Activated CD4-positive, alpha-beta T cell treated with anti-CD3 and anti-CD28 coated beads, Interleukin-2, amount 10 ng/mL, durations not matched to agents 7 days and 5 days (primary cell): ENCODE data around the gene KRT71. TPM values are rescaled to one million over a fixed set of nuclear protein-coding genes. Genes with fewer than 3 reads are reported as not detected.

Experiments used
- CTCF ChIA-PET: fragments of 350-600 bp; sonication (Branson Sonifier 250); formaldehyde crosslinking; loops from one replicate; lab custom pipeline; 2021; ENCODE audit warnings: antibody characterized with exemption; lab: Charles Lee
- POLR2A ChIA-PET: fragments of 350-600 bp; sonication (Branson Sonifier 250); formaldehyde crosslinking; loops from one replicate; lab custom pipeline; 2021; ENCODE audit warnings: antibody characterized with exemption; lab: Charles Lee
- DNase-seq: peaks from one replicate; pipeline ENCODE4 v3.0.0-alpha.2; 2020
- H3K27ac Mint-ChIP-seq: one replicate; pipeline ENCODE4 v1.8.0; 2021; ENCODE audit warnings: mild to moderate bottlenecking, moderate library complexity, mixed read lengths
- H3K27me3 Mint-ChIP-seq: one replicate; pipeline ENCODE4 v1.8.0; 2021; ENCODE audit warnings: mixed read lengths
- H3K36me3 Mint-ChIP-seq: one replicate; pipeline ENCODE4 v1.8.0; 2021; ENCODE audit warnings: low read depth, mixed read lengths
- H3K4me1 Mint-ChIP-seq: one replicate; pipeline ENCODE4 v1.8.0; 2021; ENCODE audit warnings: mixed read lengths
- H3K4me3 Mint-ChIP-seq: one replicate; pipeline ENCODE4 v1.8.0; 2021; ENCODE audit warnings: mild to moderate bottlenecking, moderate library complexity, mixed read lengths
- H3K9me3 Mint-ChIP-seq: one replicate; pipeline ENCODE4 v1.8.0; 2021; ENCODE audit warnings: mixed read lengths
- total RNA-seq, 2 experiments: library from RNA; stranded (reverse); gene quantifications; one replicate each; pipeline ENCODE4 v1.2.3, GENCODE V29; 2021

KRT71 gene
- total RNA-seq, 2 experiments from 2014 or later, result not detected

DNA sequence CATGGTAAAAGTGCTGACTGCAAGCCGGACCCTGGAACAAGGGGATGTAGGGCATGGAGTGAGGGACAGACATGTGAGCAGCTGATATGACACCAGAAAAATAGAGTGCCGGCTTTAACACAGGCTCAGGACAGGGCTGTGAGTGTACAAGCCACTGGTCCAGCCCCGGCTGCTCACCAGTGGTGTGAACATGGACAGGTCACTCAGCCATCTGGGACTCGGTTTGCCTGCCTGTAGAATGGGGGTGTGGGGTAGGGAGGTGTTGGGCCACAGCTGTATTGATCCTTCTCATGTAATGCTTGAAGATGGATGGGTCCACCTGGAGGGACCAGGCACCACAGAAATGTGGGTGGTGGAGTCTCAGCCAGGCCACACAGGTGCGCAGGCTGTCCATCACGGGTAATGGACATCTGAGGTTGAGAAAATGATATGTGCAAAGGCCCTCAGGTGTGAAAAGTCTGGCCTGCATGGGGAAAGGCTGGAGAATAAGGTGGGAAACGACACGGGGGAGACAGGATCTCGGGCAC lies 31.3 kb upstream of the KRT71 start:
- Mint-ChIP-seq H3K9me3 (no peaks in the 10 kb centered on the region), H3K36me3 (peaks cover 4% of the 10 kb centered on the region), H3K27me3 (no peaks in the 10 kb centered on the region), H3K27ac (peak overlapping the region; percentile 21), H3K4me1 (peaks cover 53% of the 10 kb centered on the region), H3K4me3 (no peak overlapping the region)
- CTCF ChIA-PET, result interaction anchor here (1.0 to 2.7 kb wide), 6 partner anchors 9 to 373 kb away, joined by 3 to 15 read pairs (median 4); no protein-coding TSS in a partner anchor
- DNase-seq, result no peak
- POLR2A ChIA-PET, result no interaction called here

DNA sequence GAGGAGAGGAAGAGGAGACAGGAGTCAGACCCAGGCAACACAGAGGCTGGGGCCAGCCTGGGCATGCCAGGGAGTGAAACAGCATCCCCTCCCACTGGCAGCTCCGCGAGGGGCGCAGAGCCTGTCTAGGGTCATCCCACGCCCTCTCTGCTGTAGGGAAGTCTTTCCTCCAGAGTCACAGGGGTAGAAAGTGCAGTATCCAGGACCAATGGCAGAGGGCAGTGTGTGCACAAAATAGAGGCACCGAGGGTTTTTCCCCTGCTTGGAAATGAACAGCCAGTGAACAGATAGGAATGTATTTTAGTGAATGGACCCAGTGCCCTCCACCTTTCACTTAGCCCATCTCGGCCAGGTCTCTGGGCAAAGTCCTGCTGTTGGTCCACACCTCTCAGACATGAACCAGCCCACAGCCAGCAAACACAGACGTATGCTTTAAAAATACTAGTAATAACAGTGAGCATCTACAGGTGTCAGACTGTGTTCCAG lies 30.1 kb upstream of the KRT71 start:
- peaks cover 53% of the 10 kb centered on the region for H3K4me1 Mint-ChIP-seq
- H3K27me3 Mint-ChIP-seq, result no peaks in the 10 kb centered on the region
- H3K9me3 Mint-ChIP-seq, result no peaks in the 10 kb centered on the region
- peak overlapping the region; percentile 62 for H3K27ac Mint-ChIP-seq
- H3K4me3 Mint-ChIP-seq, result no peak overlapping the region
- ChIA-PET POLR2A (no interaction called here), CTCF (interaction anchor here (1.0 to 2.7 kb wide), 6 partner anchors 10 to 374 kb away, joined by 3 to 15 read pairs (median 4); partner anchors contain the start of gene KRT71)
- peaks cover 4% of the 10 kb centered on the region for H3K36me3 Mint-ChIP-seq
- DNase-seq, result peak; percentile 76

DNA sequence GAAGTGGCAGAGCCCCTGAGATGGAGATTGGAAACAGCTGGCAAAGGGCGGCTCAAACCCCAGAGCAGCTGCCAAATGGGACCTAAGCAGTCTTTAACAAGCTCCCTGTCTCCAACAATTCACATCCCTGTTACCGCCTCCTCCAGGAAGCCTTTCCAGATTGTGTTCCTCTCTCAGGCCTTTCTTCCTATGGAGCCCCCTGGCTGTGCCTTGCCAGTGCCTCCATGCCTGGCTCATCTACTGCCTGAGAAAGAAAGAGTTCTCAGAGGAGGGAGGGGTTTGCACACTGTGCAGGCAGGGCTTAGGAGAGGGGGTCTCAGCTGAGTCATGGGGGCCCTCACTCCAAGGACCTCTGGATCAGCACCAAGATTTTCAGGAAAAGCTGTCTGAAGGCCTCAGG lies 29.5 kb upstream of the KRT71 start:
- Mint-ChIP-seq H3K4me1 (peaks cover 51% of the 10 kb centered on the region), H3K4me3 (no peak overlapping the region), H3K9me3 (no peaks in the 10 kb centered on the region), H3K27ac (no peak overlapping the region), H3K36me3 (peaks cover 4% of the 10 kb centered on the region), H3K27me3 (no peaks in the 10 kb centered on the region)
- POLR2A ChIA-PET, result no interaction called here
- CTCF ChIA-PET, result interaction anchor here (1.0 to 2.7 kb wide), 5 partner anchors 30 to 303 kb away, joined by 3 to 15 read pairs (median 4); partner anchors contain the start of gene KRT71
- DNase-seq, result no peak

DNA sequence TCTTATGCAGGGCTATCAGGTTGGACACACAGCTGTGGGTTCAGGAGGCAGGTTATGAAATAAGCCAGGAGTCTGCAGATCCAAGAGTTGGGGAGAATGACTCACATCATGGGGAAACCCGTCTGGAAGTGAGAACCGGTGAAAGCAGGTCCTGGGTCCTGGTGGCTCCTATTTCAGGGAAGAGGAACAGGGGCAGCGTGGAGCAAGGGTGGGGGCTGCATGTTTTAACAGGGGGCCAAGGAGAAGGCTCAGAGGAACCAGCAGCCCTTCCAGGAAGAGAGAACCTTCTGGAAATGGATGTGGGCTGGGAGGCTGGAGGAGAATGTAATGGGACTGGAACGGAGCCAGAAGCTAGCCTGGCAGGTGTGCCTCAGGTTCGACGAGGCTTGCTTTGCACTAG lies 28.5 kb upstream of the KRT71 start:
- H3K27me3 Mint-ChIP-seq, result no peaks in the 10 kb centered on the region
- no peak for DNase-seq
- H3K36me3 Mint-ChIP-seq, result no peaks in the 10 kb centered on the region
- ChIA-PET CTCF (interaction anchor here (1.0 to 2.7 kb wide), 5 partner anchors 289 to 304 kb away, joined by 3 to 15 read pairs (median 4); no protein-coding TSS in a partner anchor), POLR2A (no interaction called here)
- H3K27ac Mint-ChIP-seq, result no peak overlapping the region
- H3K9me3 Mint-ChIP-seq, result no peaks in the 10 kb centered on the region
- no peak overlapping the region for H3K4me3 Mint-ChIP-seq
- peaks cover 41% of the 10 kb centered on the region for H3K4me1 Mint-ChIP-seq

DNA sequence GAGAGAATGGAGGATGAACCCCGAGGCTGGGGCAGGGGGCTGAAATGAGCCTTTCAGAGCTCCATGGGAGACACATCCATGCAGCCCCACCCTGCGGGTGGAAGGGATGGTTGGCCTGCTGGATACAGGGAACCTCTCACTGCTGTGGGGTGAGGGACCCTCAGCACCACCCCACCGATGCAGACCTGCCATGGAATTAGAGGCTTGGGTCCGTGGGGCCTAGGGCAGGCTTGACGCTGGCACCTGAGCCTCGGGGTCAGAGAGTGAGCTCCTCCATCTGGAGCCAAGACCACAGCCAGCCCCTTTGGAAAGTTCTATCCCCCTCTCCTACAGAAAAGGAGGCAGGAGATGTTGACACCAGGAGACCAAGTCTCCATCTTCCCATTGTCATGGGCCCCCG lies 28.1 kb upstream of the KRT71 start:
- H3K27ac Mint-ChIP-seq, result no peak overlapping the region
- CTCF ChIA-PET, result interaction anchor here (1.0 to 2.2 kb wide), 4 partner anchors 289 to 299 kb away, joined by 3 to 9 read pairs (median 4); no protein-coding TSS in a partner anchor
- DNase-seq, result no peak

DNA sequence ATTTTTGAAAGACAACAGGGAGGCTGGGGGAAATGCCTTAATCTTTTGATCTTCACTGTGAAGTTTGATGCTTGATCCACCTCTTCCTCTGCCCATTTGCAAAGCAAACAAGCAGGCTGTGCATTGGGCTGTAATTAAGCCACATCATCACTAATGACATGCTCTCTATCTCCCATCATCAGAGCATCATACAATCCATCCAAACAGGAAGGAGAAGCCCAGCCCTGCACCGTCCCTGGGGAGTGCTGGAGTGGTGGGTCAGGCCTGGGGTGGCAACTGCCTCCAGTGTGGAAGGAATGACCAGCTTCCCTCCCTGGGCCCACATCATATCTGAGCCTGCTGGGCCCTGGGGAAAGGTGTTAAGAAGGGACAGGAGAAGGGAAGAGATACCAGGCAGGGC lies 27.6 kb upstream of the KRT71 start:
- POLR2A ChIA-PET, result no interaction called here
- CTCF ChIA-PET, result interaction anchor here (1.0 to 2.2 kb wide), 3 partner anchors 290 to 300 kb away, joined by 3 to 9 read pairs (median 3); no protein-coding TSS in a partner anchor
- H3K4me1 Mint-ChIP-seq, result peaks cover 31% of the 10 kb centered on the region

More for the DNA sequence above, 28.1 kb upstream of the KRT71 start:
- Mint-ChIP-seq H3K36me3 (no peaks in the 10 kb centered on the region), H3K9me3 (no peaks in the 10 kb centered on the region), H3K4me3 (no peak overlapping the region), H3K4me1 (peaks cover 37% of the 10 kb centered on the region), H3K27me3 (no peaks in the 10 kb centered on the region)
- POLR2A ChIA-PET, result no interaction called here

DNA sequence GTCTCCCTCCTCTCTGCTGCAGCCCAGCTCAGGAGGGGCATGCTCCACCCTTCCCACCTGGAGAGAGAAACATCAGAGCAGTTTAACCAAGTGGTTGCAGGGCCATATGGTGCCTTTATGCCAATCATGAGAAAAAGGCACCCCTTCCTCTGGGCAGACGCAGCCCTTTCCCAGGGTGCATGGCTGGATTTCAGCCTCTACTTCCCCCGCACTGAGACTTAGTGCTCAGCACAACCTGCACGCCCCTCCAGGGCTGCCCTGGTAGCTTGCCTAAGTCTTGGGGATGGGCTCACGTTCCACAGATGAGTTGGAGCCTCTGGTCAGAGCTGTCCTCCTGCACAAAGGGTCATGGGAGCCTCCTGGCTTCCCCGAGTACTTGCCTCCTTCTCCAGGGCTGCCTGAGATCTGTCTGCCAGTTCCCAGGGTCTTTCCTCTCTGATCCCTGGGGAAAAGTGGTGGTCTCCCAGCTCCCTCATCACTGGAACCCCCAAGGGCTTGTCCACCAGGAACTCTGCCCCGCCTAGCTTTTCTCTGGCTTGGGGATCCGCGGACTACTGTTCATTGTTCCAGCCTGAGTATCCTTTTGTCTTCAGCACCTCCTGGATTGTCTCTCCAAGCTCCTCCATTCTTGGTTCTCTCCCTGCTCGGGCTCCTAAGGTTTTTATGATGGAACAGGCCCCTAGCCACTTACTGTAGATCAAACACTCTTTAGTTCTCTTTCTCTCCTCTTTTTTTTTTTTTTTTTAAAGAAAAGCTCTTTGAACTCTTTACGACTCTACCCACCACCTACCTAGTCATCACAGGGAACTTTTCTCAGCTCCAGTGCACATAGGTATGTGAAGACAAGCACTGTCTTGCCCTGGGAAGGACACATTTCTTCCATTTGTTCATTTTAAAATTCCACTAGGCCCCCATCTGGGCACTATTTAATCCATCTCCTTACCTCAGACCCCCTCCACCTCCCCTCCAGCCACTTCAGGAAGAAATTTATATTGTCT lies 26.8 kb upstream of the KRT71 start:
- POLR2A ChIA-PET, result no interaction called here
- no peak overlapping the region for H3K4me3 Mint-ChIP-seq
- H3K9me3 Mint-ChIP-seq, result no peaks in the 10 kb centered on the region
- CTCF ChIA-PET, result interaction anchor here (1.2 to 2.2 kb wide), 2 partner anchors 291 to 300 kb away, joined by 3 to 9 read pairs; no protein-coding TSS in a partner anchor
- no peaks in the 10 kb centered on the region for H3K27me3 Mint-ChIP-seq
- peak overlapping the region; percentile 63 for H3K27ac Mint-ChIP-seq
- H3K36me3 Mint-ChIP-seq, result no peaks in the 10 kb centered on the region
- DNase-seq, result no peak
- peaks cover 24% of the 10 kb centered on the region for H3K4me1 Mint-ChIP-seq

More for the DNA sequence above, 27.6 kb upstream of the KRT71 start:
- no peaks in the 10 kb centered on the region for H3K9me3 Mint-ChIP-seq
- H3K27me3 Mint-ChIP-seq, result no peaks in the 10 kb centered on the region
- no peak overlapping the region for H3K4me3 Mint-ChIP-seq
- DNase-seq, result no peak
- no peaks in the 10 kb centered on the region for H3K36me3 Mint-ChIP-seq
- H3K27ac Mint-ChIP-seq, result no peak overlapping the region

DNA sequence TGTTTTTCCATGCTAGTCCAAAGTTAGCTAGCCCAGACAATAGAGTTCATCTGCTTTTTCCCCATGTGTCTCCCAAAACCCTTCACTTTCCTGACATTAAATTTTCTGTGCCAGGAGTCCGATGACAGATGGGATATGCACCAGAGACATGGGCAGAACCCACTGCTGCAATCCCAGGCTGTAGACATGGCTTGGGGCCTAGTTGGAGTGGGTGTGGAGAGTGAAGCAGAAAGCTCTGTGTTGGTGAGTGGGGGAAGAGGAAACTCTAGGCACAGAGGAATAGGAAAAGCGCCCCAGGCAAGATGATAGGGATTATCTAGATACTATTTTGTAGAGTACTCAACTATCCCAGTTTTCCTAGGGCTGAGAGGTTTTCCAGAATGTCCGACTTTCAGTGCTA lies 25.5 kb upstream of the KRT71 start:
- no peaks in the 10 kb centered on the region for H3K36me3 Mint-ChIP-seq
- H3K27me3 Mint-ChIP-seq, result no peaks in the 10 kb centered on the region
- H3K4me3 Mint-ChIP-seq, result no peak overlapping the region
- no peak for DNase-seq
- POLR2A ChIA-PET, result no interaction called here
- CTCF ChIA-PET, result interaction anchor here (0.9 kb wide), 1 partner anchor 291 kb away, joined by 4 read pairs; no protein-coding TSS in a partner anchor
- H3K27ac Mint-ChIP-seq, result no peak overlapping the region
- H3K9me3 Mint-ChIP-seq, result no peaks in the 10 kb centered on the region
- H3K4me1 Mint-ChIP-seq, result peaks cover 17% of the 10 kb centered on the region

DNA sequence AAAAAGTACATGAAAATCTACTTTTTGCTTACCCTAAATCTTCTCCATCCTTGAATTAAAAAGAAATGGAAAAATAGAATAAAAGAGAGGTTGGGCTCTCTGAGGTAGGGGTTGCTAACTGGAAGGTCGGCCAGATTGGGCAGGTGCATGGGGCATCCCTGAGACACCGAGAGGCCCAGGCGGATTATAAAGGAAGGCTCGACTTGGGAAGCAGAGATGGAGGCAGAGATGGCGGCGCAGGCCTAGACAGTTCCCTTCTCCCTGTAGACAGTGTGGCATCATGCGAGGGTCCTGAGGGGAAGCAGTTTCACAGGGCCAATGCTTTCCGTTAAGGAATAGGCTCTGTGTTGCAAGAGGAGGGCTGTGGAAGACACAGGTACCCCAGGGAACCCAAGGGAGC lies 24.4 kb upstream of the KRT71 start:
- H3K9me3 Mint-ChIP-seq, result no peaks in the 10 kb centered on the region
- H3K4me3 Mint-ChIP-seq, result no peak overlapping the region
- H3K27ac Mint-ChIP-seq, result no peak overlapping the region
- peaks cover 8% of the 10 kb centered on the region for H3K4me1 Mint-ChIP-seq
- ChIA-PET CTCF (interaction anchor here (0.7 kb wide), 1 partner anchor 488 kb away, joined by 4 read pairs; no protein-coding TSS in a partner anchor), POLR2A (no interaction called here)
- no peaks in the 10 kb centered on the region for H3K27me3 Mint-ChIP-seq
- DNase-seq, result no peak
- no peaks in the 10 kb centered on the region for H3K36me3 Mint-ChIP-seq

DNA sequence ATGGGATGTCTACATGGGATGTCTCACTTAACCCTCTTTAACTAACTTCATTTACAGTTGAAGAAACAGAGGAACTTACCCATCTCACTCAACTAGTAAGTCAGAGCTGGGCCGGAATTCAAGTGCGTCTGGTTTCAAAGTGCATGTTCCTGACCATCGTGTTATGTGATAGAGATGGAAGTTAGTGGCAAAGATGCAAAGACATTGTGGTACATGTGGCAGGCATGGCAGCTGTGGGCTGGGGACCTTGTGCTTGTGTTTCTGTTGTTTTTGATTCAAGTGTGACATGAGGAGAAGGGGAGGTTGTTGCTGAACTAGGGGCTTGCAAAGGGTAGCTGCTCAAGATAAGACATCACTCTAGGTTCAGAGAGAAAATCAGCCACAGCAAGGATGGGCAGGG lies 23.0 kb upstream of the KRT71 start:
- Mint-ChIP-seq H3K27me3 (peaks cover 2% of the 10 kb centered on the region), H3K4me1 (peaks cover 7% of the 10 kb centered on the region), H3K27ac (no peak overlapping the region), H3K36me3 (no peaks in the 10 kb centered on the region), H3K9me3 (no peaks in the 10 kb centered on the region), H3K4me3 (no peak overlapping the region)
- DNase-seq, result no peak
- CTCF ChIA-PET, result no interaction called here
- POLR2A ChIA-PET, result no interaction called here

DNA sequence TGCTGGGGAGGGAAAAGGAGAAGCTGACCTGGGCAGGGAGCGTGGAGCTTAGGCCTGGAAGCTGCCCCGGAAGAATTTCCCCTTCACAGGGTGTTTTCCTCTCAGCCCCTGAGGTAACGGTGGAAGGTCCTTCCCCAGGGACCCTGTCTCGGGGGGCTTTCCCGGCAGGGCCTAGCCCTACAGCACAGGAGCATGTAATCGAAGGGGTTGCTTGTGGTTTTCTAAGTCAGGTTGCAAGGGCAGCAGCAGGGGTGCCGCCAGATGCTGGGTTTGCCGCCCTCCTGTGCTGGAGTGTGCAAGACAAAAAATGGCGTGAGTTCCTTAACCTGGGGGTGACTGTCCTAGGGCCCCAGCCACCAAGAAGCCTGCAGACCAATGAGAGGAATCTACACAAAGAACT lies 22.3 kb upstream of the KRT71 start:
- Mint-ChIP-seq H3K9me3 (no peaks in the 10 kb centered on the region), H3K27ac (no peak overlapping the region), H3K36me3 (no peaks in the 10 kb centered on the region), H3K4me1 (peaks cover 2% of the 10 kb centered on the region), H3K4me3 (no peak overlapping the region), H3K27me3 (peaks cover 2% of the 10 kb centered on the region)
- ChIA-PET CTCF (interaction anchor here (1.0 kb wide), 1 partner anchor 11 kb away, joined by 3 read pairs; no protein-coding TSS in a partner anchor), POLR2A (interaction anchor here (0.6 kb wide), 1 partner anchor 311 kb away, joined by 4 read pairs; no protein-coding TSS in a partner anchor)
- DNase-seq, result no peak

DNA sequence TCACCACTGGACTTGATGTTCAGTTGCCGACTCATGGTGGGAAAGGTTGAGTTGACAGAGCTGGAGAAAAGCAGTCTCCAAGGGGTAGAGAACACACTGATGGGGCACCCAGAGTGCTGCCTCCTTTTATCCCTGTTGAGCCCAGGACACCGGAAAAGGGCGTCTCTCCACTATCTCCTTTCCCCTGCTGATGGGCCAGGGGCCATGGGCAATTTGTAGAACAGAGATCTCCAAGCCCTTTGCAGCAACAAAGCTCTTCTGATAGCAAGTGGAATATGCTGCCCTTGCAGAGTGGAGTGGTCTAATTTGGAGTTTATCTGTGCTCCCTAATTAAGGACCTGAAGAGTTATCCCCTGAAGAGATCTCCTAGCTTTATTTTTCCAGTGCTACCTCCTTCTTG lies 20.8 kb upstream of the KRT71 start, which contains the start of gene KRT74:
TSS of gene KRT74 (minus strand) at position 101 of the 400 bp plus-strand sequence. CDS start at position 35, 66 bp downstream.
- peaks cover 2% of the 10 kb centered on the region for H3K27me3 Mint-ChIP-seq
- POLR2A ChIA-PET, result no interaction called here
- H3K4me3 Mint-ChIP-seq, result no peak within 1 kb of the TSS
- H3K9me3 Mint-ChIP-seq, result no peaks in the 10 kb centered on the region
- DNase-seq, result no peak
- no peak within 1 kb of the TSS for H3K27ac Mint-ChIP-seq
- no peaks in the 10 kb centered on the region for H3K36me3 Mint-ChIP-seq
- CTCF ChIA-PET, result no interaction called here
- H3K4me1 Mint-ChIP-seq, result no peaks in the 10 kb centered on the region
